K562 (cell line): ENCODE data around the gene OR2M7. TPM values are rescaled to one million over a fixed set of nuclear protein-coding genes. Genes with fewer than 3 reads are reported as not detected.

Source experiments
- ATAC-seq: fragments of 200-7000 bp; cut with Tn5 transposase; 3 replicates; pipeline ENCODE4 v1.9.1; 2020; ENCODE audit warnings: moderate library complexity
- Bru-seq: library from RNA; stranded (reverse); fragments of 400-500 nt; gene quantifications from one replicate; lab custom pipeline; 2021; lab: Mats Ljungman, UMichigan
- BruChase-seq, 2 experiments: library from RNA; stranded (reverse); fragments of 400-500 nt; gene quantifications; one replicate each; lab custom pipeline; 2021; lab: Mats Ljungman, UMichigan
- BruUV-seq: library from RNA; stranded (reverse); fragments of 400-500 nt; replicated peaks from 2 replicates; lab custom pipeline; 2021; lab: Mats Ljungman, UMichigan
- CTCF ChIA-PET: fragments of 300-600 bp; formaldehyde crosslinking; extraction: SDS; loops from one replicate; lab custom pipeline; 2021; ENCODE audit warnings: low intra/inter-chr PET ratio; lab: Yijun Ruan, JAX
- POLR2A ChIA-PET: fragments of 300-600, 350-650 bp; sonication (Branson Sonifier 250); formaldehyde crosslinking; extraction: SDS; loops from one replicate; lab custom pipeline; 2021; ENCODE audit warnings: antibody characterized with exemption, inconsistent platforms; lab: Yijun Ruan, JAX
- DNase-seq, 4 experiments: peaks; one replicate each; pipeline versions ENCODE4 v3.0.0 to v3.0.0-alpha.2; 2011 to 2018; ENCODE audit warnings: low spot score in 3 of 4, mixed read lengths in 3 of 4; ENCODE audit errors: extremely low read depth in 1 of 4
- FAIRE-seq: peaks from 2 replicates; lab custom pipeline; 2011; peaks lifted over from hg19 to GRCh38; lab: Jason Lieb, UNC
- H2AFZ ChIP-seq: 2 replicates; pipeline ENCODE4 v1.6.0; 2011; ENCODE audit warnings: low read depth, low read length, control low read depth, inconsistent platforms
- H3K27ac ChIP-seq: fragments of 200-600 bp; 3 replicates; pipeline ENCODE4 v1.8.0; 2011; ENCODE audit warnings: low read depth, mild to moderate bottlenecking, control low read depth, inconsistent platforms, low read length, moderate library complexity, mixed read lengths; ENCODE audit errors: extremely low read depth
- H3K27me3 ChIP-seq, 2 experiments: fragments of 300-600 bp in 1 of 2; 2 replicates in 1 of 2; 3 replicates in 1 of 2; pipeline versions ENCODE4 v1.6.0 to v1.8.0; 2011; ENCODE audit warnings: inconsistent platforms in 2 of 2, low read length in 2 of 2, mild to moderate bottlenecking in 1 of 2, mixed read lengths in 1 of 2, moderate library complexity in 1 of 2; ENCODE audit not compliant: control insufficient read depth in 2 of 2, insufficient read depth in 2 of 2
- H3K36me3 ChIP-seq: fragments of 300-600 bp; 3 replicates; pipeline ENCODE4 v1.8.0; 2011; ENCODE audit warnings: mild to moderate bottlenecking, low read length, inconsistent platforms; ENCODE audit not compliant: control insufficient read depth, insufficient read depth
- H3K4me1 ChIP-seq, 2 experiments: fragments of 200-600 bp in 1 of 2; replicated peaks in 1 of 2; 2 replicates in 1 of 2; 3 replicates in 1 of 2; pipeline versions ENCODE4 v1.5.1 to v1.8.0; 2011; ENCODE audit warnings: inconsistent platforms in 2 of 2, low read length in 2 of 2, mild to moderate bottlenecking in 1 of 2, mixed read lengths in 1 of 2, moderate library complexity in 1 of 2; ENCODE audit not compliant: control insufficient read depth in 2 of 2, insufficient read depth in 2 of 2
- H3K4me2 ChIP-seq: 2 replicates; pipeline ENCODE4 v1.6.1; 2011; ENCODE audit warnings: low read length, control low read depth, inconsistent platforms, mixed read lengths; ENCODE audit not compliant: insufficient read depth
- H3K4me3 ChIP-seq: fragments of 200-600 bp; sonication (generic), shearing (Covaris generic); 2 replicates; pipeline ENCODE4 v1.5.1; 2016; ENCODE audit warnings: control low read depth, inconsistent platforms
- H3K79me2 ChIP-seq: fragments of 200-600 bp; 3 replicates; pipeline ENCODE4 v1.8.0; 2011; ENCODE audit warnings: low read length, inconsistent platforms; ENCODE audit not compliant: control insufficient read depth, insufficient read depth
- H3K9ac ChIP-seq, 2 experiments: 2 replicates each; pipeline versions ENCODE4 v1.6.0 to v1.6.1; 2011; ENCODE audit warnings: low read depth in 2 of 2, low read length in 2 of 2, control low read depth in 1 of 2, inconsistent platforms in 1 of 2, mild to moderate bottlenecking in 1 of 2, mixed read lengths in 1 of 2; ENCODE audit not compliant: insufficient read depth in 1 of 2
- H3K9me1 ChIP-seq: one replicate; pipeline ENCODE4 v1.6.0; 2011; ENCODE audit warnings: inconsistent platforms, mild to moderate bottlenecking, low read length, moderate library complexity; ENCODE audit not compliant: control insufficient read depth, insufficient read depth
- H3K9me3 ChIP-seq: replicated peaks from 2 replicates; pipeline ENCODE4 v1.5.1; 2011; ENCODE audit warnings: low read depth, low read length, inconsistent platforms; ENCODE audit not compliant: control insufficient read depth, insufficient read depth
- H4K20me1 ChIP-seq: replicated peaks from 2 replicates; pipeline ENCODE4 v1.6.1; 2011; ENCODE audit warnings: low read length, inconsistent platforms, mixed read lengths; ENCODE audit not compliant: control insufficient read depth, insufficient read depth
- E2F6 ChIP-seq, 2 experiments: IDR thresholded peaks; 2 replicates each; pipeline ENCODE4 v1.6.1; 2011; ENCODE audit warnings: borderline replicate concordance in 1 of 2, control low read depth in 1 of 2, low read depth in 1 of 2, low read length in 1 of 2, mild to moderate bottlenecking in 1 of 2, mixed read lengths in 1 of 2, moderate library complexity in 1 of 2; ENCODE audit not compliant: insufficient read depth in 1 of 2, insufficient read length in 1 of 2, poor library complexity in 1 of 2, severe bottlenecking in 1 of 2; ENCODE audit errors: extremely low read depth in 1 of 2
- ETV5 ChIP-seq: sonication (generic); formaldehyde crosslinking; IDR thresholded peaks from 2 replicates; pipeline ENCODE4 v1.4.0; 2020; ENCODE audit warnings: low read depth, mild to moderate bottlenecking, missing genetic modification reagents
- FOSL1 ChIP-seq: fragments of 200-800 bp; sonication (Bioruptor generic); conservative IDR thresholded peaks from 2 replicates; pipeline ENCODE4 v1.6.1; 2016; ENCODE audit warnings: missing genetic modification characterization, missing compliant biosample characterization
- HNRNPLL ChIP-seq: fragments of 200-400 bp; formaldehyde crosslinking; IDR thresholded peaks from 2 replicates; pipeline ENCODE4 v1.6.1; 2017; ENCODE audit warnings: low read length, low read depth, mild to moderate bottlenecking; ENCODE audit not compliant: poor library complexity, severe bottlenecking
- ID3 ChIP-seq, 2 experiments: fragments of 250-450 bp in 1 of 2; fragments of 450-650 bp in 1 of 2; sonication (Bioruptor Pico) in 1 of 2; IDR thresholded peaks; 2 replicates each; pipeline versions ENCODE4 v1.6.1 to v1.8.0; 2016 to 2021; ENCODE audit warnings: mild to moderate bottlenecking in 2 of 2, moderate library complexity in 2 of 2, missing compliant biosample characterization in 1 of 2, missing genetic modification characterization in 1 of 2
- MAX ChIP-seq: sonication (generic); formaldehyde crosslinking; IDR thresholded peaks from 2 replicates; pipeline ENCODE4 v1.9.0; 2022; ENCODE audit warnings: mild to moderate bottlenecking, missing genetic modification reagents
- MLLT1 ChIP-seq, 2 experiments: fragments of 450-650 bp; IDR thresholded peaks; 2 replicates each; pipeline ENCODE4 v1.6.1; 2016
- PHF8 ChIP-seq: fragments of 200-600 bp; sonication (generic); IDR thresholded peaks from 2 replicates; pipeline ENCODE4 v1.6.1; 2012; ENCODE audit warnings: mixed run types, mild to moderate bottlenecking, inconsistent platforms, low read length, moderate library complexity, borderline replicate concordance
- POLR2H ChIP-seq: IDR thresholded peaks from 2 replicates; pipeline ENCODE4 v1.6.1; 2016; ENCODE audit warnings: missing genetic modification characterization, low read depth, mild to moderate bottlenecking, control low read depth, missing compliant biosample characterization, moderate library complexity
- TAF7 ChIP-seq: fragments of 450-650 bp; IDR thresholded peaks from 2 replicates; pipeline ENCODE4 v1.6.1; 2016; ENCODE audit warnings: missing genetic modification characterization, missing compliant biosample characterization
- ZFP1 ChIP-seq: fragments of 450-650 bp; formaldehyde crosslinking; IDR thresholded peaks from 2 replicates; pipeline ENCODE4 v1.4.0; 2020; ENCODE audit warnings: mild to moderate bottlenecking, mixed read lengths
- ZNF431 ChIP-seq: sonication (generic); formaldehyde crosslinking; IDR thresholded peaks from 2 replicates; pipeline ENCODE4 v1.8.0; 2022; ENCODE audit warnings: mild to moderate bottlenecking, missing genetic modification reagents
- ZNF655 ChIP-seq: fragments of 250-450 bp; sonication (Bioruptor Pico); IDR thresholded peaks from 2 replicates; pipeline ENCODE4 v1.5.0; 2021
- WGBS: fragments of 100-300 bp; shearing (Covaris generic); methylation state at CpG from one replicate; pipeline ENCODE4 v1.1.6; 2016; ENCODE audit warnings: low coverage, mixed read lengths; ENCODE audit not compliant: insufficient coverage; ENCODE audit errors: missing lambda C conversion rate; 5-methylcytosine and 5-hydroxymethylcytosine counted together
- in situ Hi-C: fragments of 300-500 bp; cut with MboI; formaldehyde crosslinking; loops from 4 replicates; pipeline ENCODE4 v1.15.0; 2018; ENCODE audit warnings: inconsistent platforms, mixed read lengths
- intact Hi-C: fragments of 100-400 bp; cut with micrococcal nuclease; formaldehyde crosslinking; loops from 2 replicates; pipeline ENCODE4 v1.14.2; 2022
- long read RNA-seq, 3 experiments: library from polyadenylated mRNA in 2 of 3; library from RNA in 1 of 3; unstranded in 2 of 3; stranded (forward) in 1 of 3; transcript quantifications; one replicate each; pipeline ENCODE4 v2.0.0, GENCODE V29; 2019 to 2022
- polyA minus RNA-seq, 3 experiments: library from RNA; depleted of rRNA, polyadenylated mRNA; stranded (reverse); fragments of >200 nt; gene quantifications; 2 replicates each; pipeline ENCODE4 v1.2.3, GENCODE V29; 2011
- polyA plus RNA-seq, 8 experiments: library from polyadenylated mRNA; depleted of rRNA in 4 of 8; stranded (reverse) in 5 of 8; unstranded in 3 of 8; fragments of >200 nt; fragmentation: Nextera tagmentation in 2 of 8; fragmentation: Illumina TruSeq in 1 of 8; extraction: Ambion mirVana in 2 of 8; extraction: Trizol in 1 of 8; gene quantifications; 2 replicates each; pipeline versions ENCODE4 v1.2.1 to v1.2.3, GENCODE V29; 2011 to 2014; ENCODE audit warnings: inconsistent platforms in 1 of 8, missing spikeins in 1 of 8
- total RNA-seq, 7 experiments: library from RNA; depleted of rRNA in 6 of 7; stranded (reverse); fragments of >200 nt in 6 of 7; fragmentation: Illumina TruSeq in 2 of 7; extraction: Trizol in 2 of 7; gene quantifications; 2 replicates each; pipeline versions ENCODE4 v1.2.1 to v1.2.3, GENCODE V29; 2011 to 2021; ENCODE audit warnings: low replicate concordance in 1 of 7

The OR2M7 gene
- not detected in 2 replicates for total RNA-seq (2011; cell fraction: chromatin; rRNA removed; ENCODE audit: low replicate concordance)
- total RNA-seq (2011; cell fraction: nucleolus; rRNA removed), result not detected in 2 replicates
- not detected in 2 replicates for total RNA-seq (2011; cell fraction: nucleoplasm; rRNA removed)
- total RNA-seq (2014; rRNA removed) (not detected in 2 replicates), total RNA-seq (2014; rRNA removed; fragmentation: Illumina TruSeq; extraction: Trizol) (not detected in 2 replicates), total RNA-seq (2015; rRNA removed; fragmentation: Illumina TruSeq; extraction: Trizol) (not detected in 2 replicates), total RNA-seq (2021) (not detected in 2 replicates), polyA plus RNA-seq (2011; rRNA removed) (0.11 TPM in 1 of 2 replicates, not detected in the other), polyA plus RNA-seq (2014; fragmentation: Illumina TruSeq; extraction: Trizol) (not detected in 2 replicates), polyA plus RNA-seq (2014; fragmentation: Nextera tagmentation; extraction: Ambion mirVana) (not detected), polyA plus RNA-seq (2014; rRNA removed) (not detected in 2 replicates), polyA minus RNA-seq (2011; rRNA and poly(A)+ RNA removed) (0.99 TPM in 1 of 2 replicates, not detected in the other), Bru-seq, nascent RNA (not detected), BruChase-seq, experiment 1, labeled RNA remaining after a 2-hour chase (not detected), BruChase-seq, experiment 2, labeled RNA remaining after a 6-hour chase (not detected)
- polyA plus RNA-seq (2011; cell fraction: cytosol; rRNA removed), result not detected in 2 replicates
- polyA plus RNA-seq (2011; cell fraction: nucleus; rRNA removed), result 0.51 TPM in 1 of 2 replicates, not detected in the other
- polyA plus RNA-seq (2012), result not detected in 2 replicates
- polyA minus RNA-seq (2011; cell fraction: cytosol; rRNA and poly(A)+ RNA removed), result not detected in 2 replicates
- polyA minus RNA-seq (2011; cell fraction: nucleus; rRNA and poly(A)+ RNA removed), result 2.3 TPM in 1 of 2 replicates, not detected in the other
- long read RNA-seq, experiment 1, result 0 reads
- long read RNA-seq, experiment 2, result 0 reads
- long read RNA-seq, experiment 3, result 0 reads

- ATAC-seq, result no peak
- Histone ChIP-seq H3K9ac (no peak within 1 kb of the TSS), H4K20me1 (no peaks in the 10 kb centered on the region), H3K4me1 (no peaks in the 10 kb centered on the region), H3K4me2 (no peak within 1 kb of the TSS), H3K36me3 (no peaks in the 10 kb centered on the region), H3K79me2 (no peaks in the 10 kb centered on the region), H2AFZ (no peak within 1 kb of the TSS), H3K9me3 (no peaks in the 10 kb centered on the region), H3K27ac (no peak within 1 kb of the TSS), H3K9me1 (no peaks in the 10 kb centered on the region), H3K4me3 (no peak within 1 kb of the TSS), H3K27me3 (no peaks in the 10 kb centered on the region)
- BruUV-seq, result no TSS peak
- CTCF ChIA-PET, result no interaction called here
- FAIRE-seq, result no peak
- in situ Hi-C loops (no loop called here), intact Hi-C loops (no loop called here)
- WGBS, result 0% methylated on average over 1 of the region's 1 CpG
- POLR2A ChIA-PET, result no interaction called here
- DNase-seq, result no peak
- TF ChIP-seq TAF7 (tag) (no peak), HNRNPLL (no peak), ID3 (CRISPR knock-in tag; IDR thresholded peaks at IDR 0.05) (no peak), ID3 (tag; IDR thresholded peaks at IDR 0.05) (no peak), POLR2H (no peak), ETV5 (CRISPR knock-in tag) (no peak), ZNF655 (no peak), ZNF431 (no peak), MLLT1 (IDR thresholded peaks at IDR 0.05) (no peak), ZFP1 (CRISPR knock-in tag) (no peak), FOSL1 (no peak), PHF8 (no peak), E2F6 (IDR thresholded peaks at IDR 0.05; ENCODE audit: borderline replicate concordance in 1 of 2, extremely low read depth in 1 of 2, insufficient read depth in 1 of 2, insufficient read length in 1 of 2, low read depth in 1 of 2, low read length in 1 of 2, poor library complexity in 1 of 2, severe bottlenecking in 1 of 2) (no peak), MAX (CRISPR knock-in tag) (no peak)
These were observed at the start of gene OR2M7 for GRCh38 chr1:248324468-248324867. TSS of gene OR2M7 (minus strand) at chr1:248324568. CDS start at chr1:248324568, 0 bp downstream.
